Measurements from ENCODE around the gene SALL4. TPM values are rescaled to one million over a fixed set of nuclear protein-coding genes. Genes with fewer than 3 reads are reported as not detected.

Gene SALL4
- total RNA-seq, 2 experiments from 2014 or later: 0.74 to 0.92 TPM

DNA sequence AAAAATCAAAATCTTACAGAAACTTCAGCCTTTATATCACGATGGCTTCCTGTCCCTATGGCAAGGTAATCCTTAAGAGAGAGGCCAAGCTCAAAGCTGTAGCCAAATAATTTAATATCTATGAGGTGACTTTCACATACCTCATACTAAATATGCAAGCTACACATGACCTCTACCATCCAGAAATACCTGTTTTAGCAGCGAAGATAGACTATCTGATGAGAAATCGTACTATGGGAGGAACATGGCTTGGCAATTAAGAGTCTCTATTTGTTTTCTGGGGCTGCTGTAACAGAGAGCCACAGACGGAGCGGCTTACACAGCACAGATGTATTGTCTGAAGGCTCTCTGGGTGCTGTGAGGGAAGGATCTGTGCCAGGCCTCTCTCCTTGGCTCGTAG is 31.0 kb upstream of the SALL4 start:
- Mint-ChIP-seq H3K27ac (no peak overlapping the region), H3K27me3 (no peaks in the 10 kb centered on the region), H3K9me3 (no peaks in the 10 kb centered on the region), H3K4me3 (no peak overlapping the region), H3K4me1 (ENCODE audit: low read depth) (no peaks in the 10 kb centered on the region), H3K36me3 (ENCODE audit: low read depth) (no peaks in the 10 kb centered on the region)
- intact Hi-C loops (cut with micrococcal nuclease): no loop called here
- ChIA-PET CTCF (no interaction called here), POLR2A (no interaction called here)
- TF ChIP-seq, protein P1, sequence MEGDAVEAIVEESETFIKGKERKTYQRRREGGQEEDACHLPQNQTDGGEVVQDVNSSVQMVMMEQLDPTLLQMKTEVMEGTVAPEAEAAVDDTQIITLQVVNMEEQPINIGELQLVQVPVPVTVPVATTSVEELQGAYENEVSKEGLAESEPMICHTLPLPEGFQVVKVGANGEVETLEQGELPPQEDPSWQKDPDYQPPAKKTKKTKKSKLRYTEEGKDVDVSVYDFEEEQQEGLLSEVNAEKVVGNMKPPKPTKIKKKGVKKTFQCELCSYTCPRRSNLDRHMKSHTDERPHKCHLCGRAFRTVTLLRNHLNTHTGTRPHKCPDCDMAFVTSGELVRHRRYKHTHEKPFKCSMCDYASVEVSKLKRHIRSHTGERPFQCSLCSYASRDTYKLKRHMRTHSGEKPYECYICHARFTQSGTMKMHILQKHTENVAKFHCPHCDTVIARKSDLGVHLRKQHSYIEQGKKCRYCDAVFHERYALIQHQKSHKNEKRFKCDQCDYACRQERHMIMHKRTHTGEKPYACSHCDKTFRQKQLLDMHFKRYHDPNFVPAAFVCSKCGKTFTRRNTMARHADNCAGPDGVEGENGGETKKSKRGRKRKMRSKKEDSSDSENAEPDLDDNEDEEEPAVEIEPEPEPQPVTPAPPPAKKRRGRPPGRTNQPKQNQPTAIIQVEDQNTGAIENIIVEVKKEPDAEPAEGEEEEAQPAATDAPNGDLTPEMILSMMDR (IDR thresholded peaks at IDR 0.05): no peak
- DNase-seq: no peak
- ATAC-seq: no peak

DNA sequence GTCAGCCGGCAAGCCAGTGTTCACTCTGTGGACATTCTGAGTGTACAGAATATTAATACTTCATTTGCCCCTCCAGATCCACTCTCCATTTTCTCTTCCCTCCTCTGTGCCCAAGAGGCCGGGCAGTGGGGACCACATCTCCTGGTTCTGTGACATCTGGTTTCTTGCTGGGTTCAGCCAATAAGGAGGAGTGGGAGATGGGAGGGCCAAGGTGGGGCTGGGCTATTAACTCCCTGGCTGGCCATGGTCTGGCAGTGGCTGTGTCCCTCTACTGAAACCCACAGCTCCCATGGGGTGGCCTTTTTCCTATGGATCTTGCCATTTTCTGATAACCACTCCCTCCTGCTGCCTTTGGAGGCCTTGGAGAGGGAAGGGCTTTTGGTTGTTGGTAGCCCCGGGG is 30.0 kb upstream of the SALL4 start:
- ChIA-PET POLR2A (no interaction called here), CTCF (no interaction called here)
- no peak for ATAC-seq
- intact Hi-C loops (cut with micrococcal nuclease): no loop called here
- Mint-ChIP-seq H3K4me1 (ENCODE audit: low read depth) (no peaks in the 10 kb centered on the region), H3K36me3 (ENCODE audit: low read depth) (no peaks in the 10 kb centered on the region), H3K27me3 (no peaks in the 10 kb centered on the region), H3K9me3 (no peaks in the 10 kb centered on the region), H3K4me3 (no peak overlapping the region), H3K27ac (no peak overlapping the region)
- TF ChIP-seq, protein P1 (IDR thresholded peaks at IDR 0.05): no peak
- DNase-seq: no peak

DNA sequence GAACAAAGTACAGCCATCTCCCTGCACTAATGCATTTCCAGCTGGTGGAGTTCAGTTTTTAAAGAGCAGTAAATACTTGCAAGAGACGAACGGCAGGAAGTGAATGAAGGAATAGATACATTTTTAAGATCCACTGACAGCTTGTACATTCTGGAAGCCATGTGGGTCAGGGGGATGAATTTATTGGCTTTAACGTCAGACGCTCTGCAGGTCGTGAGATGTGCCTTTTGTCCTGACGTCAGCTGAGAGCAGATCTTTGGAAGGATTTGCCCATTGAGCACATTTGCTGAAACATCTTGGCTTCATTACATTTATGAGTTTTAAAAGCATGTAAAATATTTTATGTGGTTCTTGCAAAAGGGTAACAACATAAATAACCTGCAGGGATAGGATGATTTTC is 29.5 kb upstream of the SALL4 start:
- Mint-ChIP-seq H3K27ac (no peak overlapping the region), H3K36me3 (ENCODE audit: low read depth) (no peaks in the 10 kb centered on the region), H3K4me1 (ENCODE audit: low read depth) (no peaks in the 10 kb centered on the region), H3K9me3 (no peaks in the 10 kb centered on the region), H3K4me3 (no peak overlapping the region), H3K27me3 (no peaks in the 10 kb centered on the region)
- intact Hi-C loops (cut with micrococcal nuclease): no loop called here
- CTCF ChIA-PET: no interaction called here
- TF ChIP-seq, protein P1 (IDR thresholded peaks at IDR 0.05): no peak
- no peak for ATAC-seq
- POLR2A ChIA-PET: no interaction called here
- no peak for DNase-seq

DNA sequence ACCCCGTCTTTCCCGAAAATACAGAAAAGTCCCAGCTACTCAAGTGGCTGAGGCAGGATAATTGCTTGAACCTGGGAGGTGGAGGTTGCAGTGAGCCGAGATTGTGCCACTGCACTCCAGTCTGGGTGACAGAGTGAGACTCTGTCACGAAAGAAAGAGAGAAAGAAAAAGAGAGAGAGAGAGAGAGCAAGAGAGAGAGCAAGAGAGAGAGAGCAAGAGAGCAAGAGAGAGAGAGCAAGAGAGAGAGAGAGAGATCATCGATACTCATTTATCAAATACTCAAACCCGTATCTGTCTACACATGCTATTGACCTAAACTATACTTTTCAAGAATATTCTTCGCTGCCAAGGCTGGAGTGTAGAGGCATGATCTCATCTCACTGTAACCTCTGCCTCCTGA is 28.2 kb upstream of the SALL4 start:
- H3K27ac Mint-ChIP-seq: no peak overlapping the region
- no peaks in the 10 kb centered on the region for H3K36me3 Mint-ChIP-seq (ENCODE audit: low read depth)
- DNase-seq (no peak), ATAC-seq (no peak)
- ChIA-PET CTCF (interaction anchor here (0.5 kb wide), 1 partner anchor 189 kb away, joined by 4 read pairs; no protein-coding TSS in a partner anchor), POLR2A (no interaction called here)
- no peaks in the 10 kb centered on the region for H3K9me3 Mint-ChIP-seq
- no peak overlapping the region for H3K4me3 Mint-ChIP-seq
- no peaks in the 10 kb centered on the region for H3K27me3 Mint-ChIP-seq
- intact Hi-C loops (cut with micrococcal nuclease): no loop called here
- H3K4me1 Mint-ChIP-seq (ENCODE audit: low read depth): no peaks in the 10 kb centered on the region
- TF ChIP-seq, protein P1 (IDR thresholded peaks at IDR 0.05): no peak

DNA sequence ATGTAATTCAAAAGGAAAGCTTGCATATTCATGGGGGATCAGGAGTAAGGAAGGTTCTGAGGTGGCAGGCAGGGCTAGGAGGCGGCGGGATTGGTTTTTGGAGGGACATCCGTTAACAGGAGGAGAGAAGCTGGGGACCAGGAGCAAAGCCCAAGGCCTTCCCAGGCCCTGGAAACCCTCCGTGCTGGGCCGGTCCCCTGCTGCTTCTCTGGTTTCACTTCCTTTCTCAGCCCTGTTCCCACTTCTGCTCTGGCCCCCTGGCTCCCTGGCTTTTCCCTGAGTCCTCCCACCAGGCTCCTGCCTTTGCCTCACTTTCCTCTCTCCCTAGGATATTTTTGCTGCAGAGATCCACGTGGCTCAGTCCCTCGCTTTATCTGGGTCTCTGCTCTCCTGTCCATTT is 26.4 kb upstream of the SALL4 start:
- H3K27me3 Mint-ChIP-seq: no peaks in the 10 kb centered on the region
- TF ChIP-seq, protein P1 (IDR thresholded peaks at IDR 0.05): no peak
- ChIA-PET POLR2A (no interaction called here), CTCF (no interaction called here)
- H3K27ac Mint-ChIP-seq: no peak overlapping the region
- no peaks in the 10 kb centered on the region for H3K4me1 Mint-ChIP-seq (ENCODE audit: low read depth)
- no peaks in the 10 kb centered on the region for H3K36me3 Mint-ChIP-seq (ENCODE audit: low read depth)
- intact Hi-C loops (cut with micrococcal nuclease): no loop called here
- DNase-seq (no peak), ATAC-seq (no peak)
- H3K4me3 Mint-ChIP-seq: no peak overlapping the region
- no peaks in the 10 kb centered on the region for H3K9me3 Mint-ChIP-seq
